ENCODE measurements around the gene PSMB11.

- TF ChIP-seq GATA3 (IDR thresholded peaks at IDR 0.05; ENCODE audit: low read depth, low read length) (no peak), GATA2 (IDR thresholded peaks at IDR 0.05; ENCODE audit: low read depth, low read length) (no peak)
These were observed 30.0 kb downstream of the PSMB11 start for GRCh38 chr14:23071921-23072539.

All from SH-SY5Y (cell line).